A549 (cell line): Measurements from ENCODE around the gene ADCY10. TPM values are rescaled to one million over a fixed set of nuclear protein-coding genes. Genes with fewer than 3 reads are reported as not detected.

Experiments used
- ATAC-seq, 2 experiments: fragments of 200-7000 bp in 1 of 2; fragments of >200 bp in 1 of 2; cut with Nextera tagmentation in 1 of 2; cut with Tn5 transposase in 1 of 2; 3 replicates each; pipeline versions ENCODE4 v1.8.0 to v1.9.1; 2018 to 2020; ENCODE audit warnings: mild to moderate bottlenecking in 1 of 2, moderate library complexity in 1 of 2
- CTCF ChIA-PET: fragments of 300-600 bp; sonication (Branson Sonifier 250); formaldehyde crosslinking; extraction: SDS; loops from one replicate; lab custom pipeline; 2021; ENCODE audit warnings: antibody characterized with exemption, inconsistent platforms; lab: Yijun Ruan, JAX
- POLR2A ChIA-PET: fragments of 350-600 bp; formaldehyde crosslinking; extraction: SDS; loops from one replicate; lab custom pipeline; 2021; ENCODE audit warnings: antibody characterized with exemption, inconsistent platforms; lab: Yijun Ruan, JAX
- DNase-seq, 2 experiments: peaks; one replicate each; pipeline versions ENCODE4 v3.0.0 to v3.0.0-alpha.2; 2011 to 2016; ENCODE audit warnings: low read depth in 1 of 2, low spot score in 1 of 2
- FAIRE-seq: peaks from 2 replicates; lab custom pipeline; 2011; peaks lifted over from hg19 to GRCh38; lab: Jason Lieb, UNC
- H3K27ac ChIP-seq, 2 experiments: fragments of >200 bp; sonication (Bioruptor Twin); formaldehyde crosslinking; 3 replicates each; pipeline ENCODE4 v1.5.1; 2016 to 2017
- H3K4me1 ChIP-seq: fragments of >200 bp; sonication (Bioruptor Twin); formaldehyde crosslinking; 3 replicates; pipeline ENCODE4 v1.6.1; 2016
- H3K4me2 ChIP-seq: fragments of >200 bp; sonication (Bioruptor Twin); formaldehyde crosslinking; 3 replicates; pipeline ENCODE4 v1.6.1; 2016
- H3K4me3 ChIP-seq: fragments of >200 bp; sonication (Bioruptor Twin); formaldehyde crosslinking; 3 replicates; pipeline ENCODE4 v1.5.1; 2016
- H3K9me3 ChIP-seq: fragments of >200 bp; sonication (Bioruptor Twin); formaldehyde crosslinking; 3 replicates; pipeline ENCODE4 v1.6.1; 2016
- CBX8 ChIP-seq: fragments of 200-600 bp; sonication (generic); IDR thresholded peaks from 2 replicates; pipeline ENCODE4 v1.6.1; 2016
- CEBPB ChIP-seq, 2 experiments: fragments of >200 bp in 1 of 2; sonication (Bioruptor Twin) in 1 of 2; formaldehyde crosslinking in 1 of 2; IDR thresholded peaks; 2 replicates each; pipeline ENCODE4 v1.6.1; 2012 to 2016
- CHD2 ChIP-seq: fragments of 150-350 bp; IDR thresholded peaks from 2 replicates; pipeline ENCODE4 v1.6.1; 2014; ENCODE audit warnings: low read length; ENCODE audit not compliant: partially characterized antibody
- EHMT2 ChIP-seq: fragments of 200-600 bp; sonication (generic); IDR thresholded peaks from 2 replicates; pipeline ENCODE4 v1.6.1; 2016; ENCODE audit warnings: antibody characterized with exemption, low read depth, mild to moderate bottlenecking, moderate library complexity
- HOXA7 ChIP-seq: fragments of 250-450 bp; sonication (Bioruptor Pico); IDR thresholded peaks from 2 replicates; pipeline ENCODE4 v1.5.0; 2020; ENCODE audit warnings: mild to moderate bottlenecking, moderate library complexity
- HOXB13 ChIP-seq: fragments of 250-450 bp; sonication (Bioruptor Pico); IDR thresholded peaks from 2 replicates; pipeline ENCODE4 v1.5.0; 2020; ENCODE audit warnings: low read depth, mild to moderate bottlenecking, moderate library complexity
- HOXB5 ChIP-seq: fragments of 250-450 bp; sonication (Bioruptor Pico); IDR thresholded peaks from 2 replicates; pipeline ENCODE4 v1.5.0; 2020; ENCODE audit warnings: mild to moderate bottlenecking, moderate library complexity
- MAZ ChIP-seq: fragments of 150-350 bp; IDR thresholded peaks from 2 replicates; pipeline ENCODE4 v1.6.1; 2014; ENCODE audit warnings: antibody characterized with exemption, low read depth, low read length, borderline replicate concordance
- PHF8 ChIP-seq: fragments of 200-600 bp; sonication (generic); IDR thresholded peaks from 2 replicates; pipeline ENCODE4 v1.6.1; 2016; ENCODE audit warnings: low read depth, mild to moderate bottlenecking, antibody characterized with exemption, moderate library complexity, borderline replicate concordance
- RCOR1 ChIP-seq: fragments of 150-350 bp; IDR thresholded peaks from 2 replicates; pipeline ENCODE4 v1.6.1; 2014; ENCODE audit warnings: antibody characterized with exemption, low read length, low read depth
- RFX5 ChIP-seq: fragments of 450-650 bp; IDR thresholded peaks from 2 replicates; pipeline ENCODE4 v1.7.1; 2014; ENCODE audit warnings: antibody characterized with exemption, mild to moderate bottlenecking, moderate library complexity
- RNF2 ChIP-seq: fragments of 200-600 bp; sonication (generic); IDR thresholded peaks from 2 replicates; pipeline ENCODE4 v1.6.1; 2016; ENCODE audit warnings: low read depth, mild to moderate bottlenecking, antibody characterized with exemption, moderate library complexity, borderline replicate concordance
- TFCP2L1 ChIP-seq: fragments of 250-450 bp; sonication (Bioruptor Pico); IDR thresholded peaks from 2 replicates; pipeline ENCODE4 v1.5.0; 2021; ENCODE audit warnings: mild to moderate bottlenecking
- ZSCAN20 ChIP-seq: fragments of 250-450 bp; sonication (Bioruptor Pico); IDR thresholded peaks from 2 replicates; pipeline ENCODE4 v1.8.0; 2022; ENCODE audit warnings: mild to moderate bottlenecking, moderate library complexity
- WGBS: methylation state at CpG from one replicate; pipeline ENCODE4 v1.1.6; 2017; ENCODE audit errors: missing lambda C conversion rate; 5-methylcytosine and 5-hydroxymethylcytosine counted together
- polyA plus RNA-seq, 4 experiments: library from polyadenylated mRNA; depleted of rRNA in 3 of 4; stranded (reverse); fragments of >200 nt; fragmentation: RNase III in 1 of 4; extraction: RNeasy Plus Mini Kit Qiagen cat#74134 plus additional on column Dnase treatment in 1 of 4; gene quantifications; 2 replicates in 3 of 4; 3 replicates in 1 of 4; pipeline ENCODE4 v1.2.3, GENCODE V29; 2011 to 2017
- TF ChIP-seq, protein P1 (sequence below): fragments of >200 bp; sonication (Bioruptor Twin); formaldehyde crosslinking; IDR thresholded peaks from 3 replicates; pipeline ENCODE4 v1.5.1; 2016
- TF ChIP-seq, protein P2 (sequence below): fragments of 250-450 bp; sonication (Bioruptor Pico); IDR thresholded peaks from 2 replicates; pipeline ENCODE4 v1.5.0; 2021; ENCODE audit warnings: mild to moderate bottlenecking, moderate library complexity, borderline replicate concordance
- TF ChIP-seq, protein P3 (sequence below): fragments of 200-600 bp; sonication (generic); IDR thresholded peaks from 2 replicates; pipeline ENCODE4 v1.6.1; 2016; ENCODE audit warnings: antibody characterized with exemption, mild to moderate bottlenecking, moderate library complexity
- TF ChIP-seq, protein P4 (sequence below): fragments of >200 bp; sonication (Bioruptor Twin); formaldehyde crosslinking; IDR thresholded peaks from 3 replicates; pipeline ENCODE4 v1.6.1; 2016
- TF ChIP-seq, protein P5 (sequence below): IDR thresholded peaks from 2 replicates; pipeline ENCODE4 v1.6.1; 2012

ADCY10 gene
- polyA plus RNA-seq, 2 of the 4 experiments (the other 2 are of a cell fraction) = 0.03 to 0.18 TPM

DNA sequence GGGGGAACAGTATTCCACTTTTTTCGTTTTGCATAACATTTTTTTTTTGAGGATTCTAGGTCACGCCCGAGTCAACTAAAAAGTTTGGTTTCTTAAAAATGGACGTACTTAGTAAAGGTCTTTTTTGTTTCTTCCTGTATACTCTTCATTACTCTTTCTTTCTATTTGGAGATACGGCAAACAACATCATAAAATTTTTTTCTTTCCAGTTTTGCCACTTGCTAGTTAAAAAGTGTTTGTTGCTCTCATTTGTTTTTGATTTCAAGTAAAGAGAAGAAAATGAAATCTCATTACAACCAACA lies 23.7 kb upstream of the ADCY10 start:
- POLR2A ChIA-PET = interaction anchor here (1.1 to 3.1 kb wide), 3 partner anchors 10 to 145 kb away, joined by 5 to 32 read pairs (median 8); no protein-coding TSS in a partner anchor
- FAIRE-seq = no peak

DNA sequence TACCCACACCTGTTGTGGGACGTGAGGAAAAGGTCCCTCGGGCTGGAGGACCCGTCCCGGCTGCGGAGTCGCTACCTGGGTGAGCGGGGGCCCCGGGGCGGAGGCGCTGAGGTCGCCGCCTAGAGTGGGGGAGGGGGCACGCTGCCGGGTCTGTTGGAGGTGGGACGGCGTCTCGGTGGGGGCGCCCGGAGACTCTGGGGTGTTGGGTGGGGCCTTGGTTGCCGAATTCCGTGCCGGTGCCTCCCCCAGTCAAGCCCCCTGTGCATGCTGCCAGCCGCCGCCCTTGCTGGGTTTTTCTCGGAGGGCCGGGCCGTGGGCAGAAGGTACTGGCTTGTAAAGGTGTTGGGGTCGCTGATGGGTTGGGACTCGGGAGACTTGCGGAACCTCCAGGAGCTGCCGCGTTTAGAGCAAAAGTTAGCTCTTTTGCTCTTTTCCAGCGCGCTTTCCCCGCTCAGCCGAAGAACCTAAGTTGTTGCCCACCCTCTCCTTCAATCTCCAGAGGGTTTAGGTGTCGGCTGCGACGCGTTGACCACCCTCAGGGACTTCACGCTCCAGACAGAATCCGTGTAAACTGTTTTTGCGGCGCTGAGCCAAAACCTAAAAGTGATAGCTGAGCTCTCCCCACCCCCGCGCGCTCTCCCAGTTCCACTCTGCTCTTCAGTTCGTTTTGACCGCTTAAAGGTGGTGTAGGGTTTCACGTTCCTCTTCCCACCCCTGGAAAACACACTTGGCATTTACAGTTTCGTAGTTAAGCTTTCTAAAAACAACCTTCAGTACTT lies 23.2 kb upstream of the ADCY10 start, which contains the start of gene MPC2:
Gene MPC2 (minus strand): TSS at position 143 of the 779 bp plus-strand sequence. CDS start 1,231 bp downstream, outside the sequence.
- FAIRE-seq = no peak

More for the DNA sequence above, 23.7 kb upstream of the ADCY10 start:
- Histone ChIP-seq H3K4me2 (peak overlapping the region; percentile 96), H3K27ac (peak overlapping the region; percentile 89 to 92), H3K4me3 (peak overlapping the region; percentile 80), H3K9me3 (no peaks in the 10 kb centered on the region), H3K4me1 (peaks cover 29% of the 10 kb centered on the region)
- CTCF ChIA-PET = interaction anchor here (1.8 kb wide), 1 partner anchor 145 kb away, joined by 6 read pairs; no protein-coding TSS in a partner anchor
- ATAC-seq (no peak), DNase-seq (no peak)
- WGBS = 2% methylated on average over 5 of the region's 5 CpGs
- TF ChIP-seq CBX8 = no peak
- TF ChIP-seq, protein P1, sequence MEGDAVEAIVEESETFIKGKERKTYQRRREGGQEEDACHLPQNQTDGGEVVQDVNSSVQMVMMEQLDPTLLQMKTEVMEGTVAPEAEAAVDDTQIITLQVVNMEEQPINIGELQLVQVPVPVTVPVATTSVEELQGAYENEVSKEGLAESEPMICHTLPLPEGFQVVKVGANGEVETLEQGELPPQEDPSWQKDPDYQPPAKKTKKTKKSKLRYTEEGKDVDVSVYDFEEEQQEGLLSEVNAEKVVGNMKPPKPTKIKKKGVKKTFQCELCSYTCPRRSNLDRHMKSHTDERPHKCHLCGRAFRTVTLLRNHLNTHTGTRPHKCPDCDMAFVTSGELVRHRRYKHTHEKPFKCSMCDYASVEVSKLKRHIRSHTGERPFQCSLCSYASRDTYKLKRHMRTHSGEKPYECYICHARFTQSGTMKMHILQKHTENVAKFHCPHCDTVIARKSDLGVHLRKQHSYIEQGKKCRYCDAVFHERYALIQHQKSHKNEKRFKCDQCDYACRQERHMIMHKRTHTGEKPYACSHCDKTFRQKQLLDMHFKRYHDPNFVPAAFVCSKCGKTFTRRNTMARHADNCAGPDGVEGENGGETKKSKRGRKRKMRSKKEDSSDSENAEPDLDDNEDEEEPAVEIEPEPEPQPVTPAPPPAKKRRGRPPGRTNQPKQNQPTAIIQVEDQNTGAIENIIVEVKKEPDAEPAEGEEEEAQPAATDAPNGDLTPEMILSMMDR = no peak

DNA sequence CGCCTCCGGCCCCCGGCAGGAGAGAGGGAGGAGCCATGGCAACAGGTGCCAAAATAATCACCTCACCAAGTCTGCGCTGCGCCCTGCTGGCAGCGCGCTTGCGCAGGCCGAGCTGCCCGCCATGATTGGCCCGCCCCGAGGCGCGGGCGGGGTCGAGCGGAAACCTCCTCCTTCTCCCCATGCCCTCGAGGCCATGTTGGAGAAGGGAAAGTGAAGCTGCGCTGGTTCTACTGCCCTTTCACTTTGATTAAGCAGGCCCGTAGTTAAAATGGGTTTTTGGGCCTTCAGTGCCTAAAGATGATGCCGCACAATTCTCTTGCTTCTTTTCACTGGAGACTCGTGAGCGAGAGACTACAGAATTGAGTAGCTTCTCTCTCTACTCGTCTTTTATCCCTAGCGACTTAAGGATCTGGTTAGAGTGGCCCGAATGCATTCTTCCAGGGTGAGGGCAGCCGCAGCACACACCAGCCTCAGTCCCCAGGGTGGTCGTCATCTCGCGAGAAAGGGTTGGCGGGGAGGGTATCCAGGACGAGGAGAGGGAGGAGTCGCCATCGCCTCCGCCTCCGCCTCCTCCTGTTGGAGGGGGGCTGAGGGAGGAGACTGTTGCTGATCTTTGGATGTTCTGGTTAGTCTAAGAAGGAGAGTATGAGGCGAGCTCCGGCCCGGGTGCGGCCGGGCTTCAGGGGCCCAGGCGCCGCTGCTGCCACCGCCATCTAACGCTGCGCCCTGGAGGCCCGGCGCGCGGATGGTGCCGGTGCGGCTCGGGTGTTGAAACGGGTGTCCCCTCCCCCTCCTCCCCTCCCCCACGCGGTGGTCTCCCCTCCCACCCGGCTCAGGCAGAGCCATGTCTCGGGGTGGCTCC lies 22.4 kb upstream of the ADCY10 start, which contains the start of gene DCAF6:
Gene DCAF6 (plus strand): TSS at position 616 of the 862 bp plus-strand sequence. CDS start 229 bp downstream, at position 845.
- Histone ChIP-seq H3K27ac (peak within 1 kb of the TSS; percentile 89 to 92), H3K9me3 (no peaks in the 10 kb centered on the region), H3K4me2 (peak within 1 kb of the TSS; percentile 96), H3K4me3 (peak within 1 kb of the TSS; percentile 80), H3K4me1 (peaks cover 34% of the 10 kb centered on the region)
- CTCF ChIA-PET = interaction anchor here (0.6 to 1.6 kb wide), 6 partner anchors 9 to 146 kb away, joined by 3 to 6 read pairs (median 4); no protein-coding TSS in a partner anchor
- 3% methylated on average over 22 of the region's 58 CpGs for WGBS
- POLR2A ChIA-PET = interaction anchor here (0.7 to 3.1 kb wide), 12 partner anchors 9 to 291 kb away, joined by 3 to 32 read pairs (median 5); partner anchors contain the start of genes MPZL1 and TIPRL
- FAIRE-seq (peak; percentile 51), DNase-seq (peak; percentile 97 to 99), ATAC-seq (peak; percentile 84 to 90)
- peak; percentile 51; the same call in 1 of the 2 replicates for TF ChIP-seq RFX5
- TF ChIP-seq RNF2 = no peak
- no peak for TF ChIP-seq RCOR1
- TF ChIP-seq, protein P2, sequence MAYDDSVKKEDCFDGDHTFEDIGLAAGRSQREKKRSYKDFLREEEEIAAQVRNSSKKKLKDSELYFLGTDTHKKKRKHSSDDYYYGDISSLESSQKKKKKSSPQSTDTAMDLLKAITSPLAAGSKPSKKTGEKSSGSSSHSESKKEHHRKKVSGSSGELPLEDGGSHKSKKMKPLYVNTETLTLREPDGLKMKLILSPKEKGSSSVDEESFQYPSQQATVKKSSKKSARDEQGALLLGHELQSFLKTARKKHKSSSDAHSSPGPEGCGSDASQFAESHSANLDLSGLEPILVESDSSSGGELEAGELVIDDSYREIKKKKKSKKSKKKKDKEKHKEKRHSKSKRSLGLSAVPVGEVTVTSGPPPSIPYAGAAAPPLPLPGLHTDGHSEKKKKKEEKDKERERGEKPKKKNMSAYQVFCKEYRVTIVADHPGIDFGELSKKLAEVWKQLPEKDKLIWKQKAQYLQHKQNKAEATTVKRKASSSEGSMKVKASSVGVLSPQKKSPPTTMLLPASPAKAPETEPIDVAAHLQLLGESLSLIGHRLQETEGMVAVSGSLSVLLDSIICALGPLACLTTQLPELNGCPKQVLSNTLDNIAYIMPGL (CRISPR knock-in tag) = no peak
- no peak for TF ChIP-seq HOXB13
- TF ChIP-seq, protein P3, sequence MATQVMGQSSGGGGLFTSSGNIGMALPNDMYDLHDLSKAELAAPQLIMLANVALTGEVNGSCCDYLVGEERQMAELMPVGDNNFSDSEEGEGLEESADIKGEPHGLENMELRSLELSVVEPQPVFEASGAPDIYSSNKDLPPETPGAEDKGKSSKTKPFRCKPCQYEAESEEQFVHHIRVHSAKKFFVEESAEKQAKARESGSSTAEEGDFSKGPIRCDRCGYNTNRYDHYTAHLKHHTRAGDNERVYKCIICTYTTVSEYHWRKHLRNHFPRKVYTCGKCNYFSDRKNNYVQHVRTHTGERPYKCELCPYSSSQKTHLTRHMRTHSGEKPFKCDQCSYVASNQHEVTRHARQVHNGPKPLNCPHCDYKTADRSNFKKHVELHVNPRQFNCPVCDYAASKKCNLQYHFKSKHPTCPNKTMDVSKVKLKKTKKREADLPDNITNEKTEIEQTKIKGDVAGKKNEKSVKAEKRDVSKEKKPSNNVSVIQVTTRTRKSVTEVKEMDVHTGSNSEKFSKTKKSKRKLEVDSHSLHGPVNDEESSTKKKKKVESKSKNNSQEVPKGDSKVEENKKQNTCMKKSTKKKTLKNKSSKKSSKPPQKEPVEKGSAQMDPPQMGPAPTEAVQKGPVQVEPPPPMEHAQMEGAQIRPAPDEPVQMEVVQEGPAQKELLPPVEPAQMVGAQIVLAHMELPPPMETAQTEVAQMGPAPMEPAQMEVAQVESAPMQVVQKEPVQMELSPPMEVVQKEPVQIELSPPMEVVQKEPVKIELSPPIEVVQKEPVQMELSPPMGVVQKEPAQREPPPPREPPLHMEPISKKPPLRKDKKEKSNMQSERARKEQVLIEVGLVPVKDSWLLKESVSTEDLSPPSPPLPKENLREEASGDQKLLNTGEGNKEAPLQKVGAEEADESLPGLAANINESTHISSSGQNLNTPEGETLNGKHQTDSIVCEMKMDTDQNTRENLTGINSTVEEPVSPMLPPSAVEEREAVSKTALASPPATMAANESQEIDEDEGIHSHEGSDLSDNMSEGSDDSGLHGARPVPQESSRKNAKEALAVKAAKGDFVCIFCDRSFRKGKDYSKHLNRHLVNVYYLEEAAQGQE = peak; percentile 98
- peak; percentile 57; the same call in 1 of the 2 replicates for TF ChIP-seq MAZ
- TF ChIP-seq PHF8 = peak; percentile 78
- 0 out of 4 replicates have a peak, but pooled peaks have one; percentile 2 to 23 for TF ChIP-seq CEBPB (IDR thresholded peaks at IDR 0.05)
- TF ChIP-seq CHD2 = peak; percentile 96
- no peak for TF ChIP-seq HOXB5
- TF ChIP-seq, protein P4, sequence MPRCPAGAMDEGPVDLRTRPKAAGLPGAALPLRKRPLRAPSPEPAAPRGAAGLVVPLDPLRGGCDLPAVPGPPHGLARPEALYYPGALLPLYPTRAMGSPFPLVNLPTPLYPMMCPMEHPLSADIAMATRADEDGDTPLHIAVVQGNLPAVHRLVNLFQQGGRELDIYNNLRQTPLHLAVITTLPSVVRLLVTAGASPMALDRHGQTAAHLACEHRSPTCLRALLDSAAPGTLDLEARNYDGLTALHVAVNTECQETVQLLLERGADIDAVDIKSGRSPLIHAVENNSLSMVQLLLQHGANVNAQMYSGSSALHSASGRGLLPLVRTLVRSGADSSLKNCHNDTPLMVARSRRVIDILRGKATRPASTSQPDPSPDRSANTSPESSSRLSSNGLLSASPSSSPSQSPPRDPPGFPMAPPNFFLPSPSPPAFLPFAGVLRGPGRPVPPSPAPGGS = peak; percentile 67

More for the DNA sequence above, 23.2 kb upstream of the ADCY10 start, which contains the start of gene MPC2:
- ATAC-seq = peak; percentile 36 to 45; a peak in 5 of 6 replicates
- Histone ChIP-seq H3K27ac (peak within 1 kb of the TSS; percentile 89 to 92), H3K9me3 (no peaks in the 10 kb centered on the region), H3K4me1 (peaks cover 34% of the 10 kb centered on the region), H3K4me3 (peak within 1 kb of the TSS; percentile 80), H3K4me2 (peak within 1 kb of the TSS; percentile 96)
- WGBS = under 1% methylated on average over 35 of the region's 51 CpGs
- ChIA-PET CTCF (interaction anchor here (0.8 to 1.8 kb wide), 2 partner anchors 17 to 145 kb away, joined by 3 to 6 read pairs; no protein-coding TSS in a partner anchor), POLR2A (interaction anchor here (0.7 to 3.1 kb wide), 6 partner anchors 8 to 215 kb away, joined by 4 to 32 read pairs (median 5); partner anchors contain the start of gene MPZL1)
- TF ChIP-seq HOXB5 = no peak
- TF ChIP-seq, protein P5, sequence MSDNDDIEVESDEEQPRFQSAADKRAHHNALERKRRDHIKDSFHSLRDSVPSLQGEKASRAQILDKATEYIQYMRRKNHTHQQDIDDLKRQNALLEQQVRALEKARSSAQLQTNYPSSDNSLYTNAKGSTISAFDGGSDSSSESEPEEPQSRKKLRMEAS = no peak
- no peak for TF ChIP-seq HOXB13
- TF ChIP-seq PHF8 = peak; percentile 3; the same call in 1 of the 2 replicates
- TF ChIP-seq TFCP2L1 (CRISPR knock-in tag) = 0 out of 2 replicates have a peak, but pooled peaks have one; percentile 57
- no peak for TF ChIP-seq ZSCAN20 (CRISPR knock-in tag)
- peak; percentile 19 for TF ChIP-seq CHD2
- no peak for TF ChIP-seq HOXA7 (CRISPR knock-in tag)
- no peak for TF ChIP-seq EHMT2
- peak; percentile 59 to 81 for DNase-seq
